EH (cell line): ENCODE results near the gene TEX28.
"Not testable (repeated sequence)": the region's sequence is repeated elsewhere in the genome, so short reads cannot be mapped to it uniquely, and the experiment has no call there.

Experiments
- DNase-seq: peaks from one replicate; pipeline ENCODE4 v3.0.0-alpha.2; 2015; ENCODE audit warnings: low read depth

TEX28 gene

GRCh38 chrX:154294791-154295574 is at the start of gene TEX28:
TSS of gene TEX28 (minus strand) at chrX:154295124. CDS start at chrX:154292117, 3,007 bp downstream.
- no peak for DNase-seq

GRCh38 chrX:154343620-154344019 is 48.7 kb upstream of the TEX28 start:
- DNase-seq, result not testable (repeated sequence)

GRCh38 chrX:154343063-154343462 is 48.1 kb upstream of the TEX28 start:
- not testable (repeated sequence) for DNase-seq

GRCh38 chrX:154341399-154342298 is 46.7 kb upstream of the TEX28 start:
- DNase-seq, result not testable (repeated sequence)

- DNase-seq, result peak; percentile 1
Measured at GRCh38 chrX:154334496-154334895, 39.6 kb upstream of the TEX28 start.

GRCh38 chrX:154333837-154334271 is 38.9 kb upstream of the TEX28 start:
- no peak for DNase-seq

- DNase-seq, result no peak
Measured at GRCh38 chrX:154333116-154333515, 38.2 kb upstream of the TEX28 start.

GRCh38 chrX:154332561-154332960 is 37.6 kb upstream of the TEX28 start:
- no peak for DNase-seq

GRCh38 chrX:154329294-154329693 is 34.4 kb upstream of the TEX28 start:
- no peak for DNase-seq

GRCh38 chrX:154328646-154329045 is 33.7 kb upstream of the TEX28 start:
- no peak for DNase-seq

- peak; percentile 74 for DNase-seq
Measured at GRCh38 chrX:154327038-154327820, 32.3 kb upstream of the TEX28 start.

- DNase-seq, result peak; percentile 59
Measured at GRCh38 chrX:154325541-154325940, 30.6 kb upstream of the TEX28 start.

GRCh38 chrX:154323537-154323936 is 28.6 kb upstream of the TEX28 start:
- no peak for DNase-seq

- DNase-seq, result no peak
Measured at GRCh38 chrX:154322890-154323289, 28.0 kb upstream of the TEX28 start.

GRCh38 chrX:154321594-154321993 is 26.7 kb upstream of the TEX28 start:
- DNase-seq, result peak; percentile 42

GRCh38 chrX:154321152-154321551 is 26.2 kb upstream of the TEX28 start:
- DNase-seq, result no peak

- no peak for DNase-seq
Measured at GRCh38 chrX:154320406-154320805, 25.5 kb upstream of the TEX28 start.

GRCh38 chrX:154317391-154317995 is 22.6 kb upstream of the TEX28 start:
- DNase-seq, result peak; percentile 36

- no peak for DNase-seq
Measured at GRCh38 chrX:154315416-154315815, 20.5 kb upstream of the TEX28 start.

GRCh38 chrX:154313147-154313546 is 18.2 kb upstream of the TEX28 start:
- DNase-seq, result no peak

- no peak for DNase-seq
Measured at GRCh38 chrX:154312116-154312515, 17.2 kb upstream of the TEX28 start.
